Mucosa of gallbladder (tissue), 1 donor: ENCODE results near the gene RNASEL. TPM values are rescaled to one million over a fixed set of nuclear protein-coding genes. Genes with fewer than 3 reads are reported as not detected.

ENCODE experiments used
- DNase-seq: peaks from one replicate; pipeline ENCODE4 v3.0.0-alpha.2; 2020; ENCODE audit warnings: low spot score
- total RNA-seq: library from RNA; stranded (reverse); gene quantifications from one replicate; pipeline ENCODE4 v1.2.1, GENCODE V29; 2021
- donor health status: DM: no; HTN: no; CAD: no.

RNASEL gene
- total RNA-seq, 1 donor from 2014 or later, result 16.7 TPM

DNA sequence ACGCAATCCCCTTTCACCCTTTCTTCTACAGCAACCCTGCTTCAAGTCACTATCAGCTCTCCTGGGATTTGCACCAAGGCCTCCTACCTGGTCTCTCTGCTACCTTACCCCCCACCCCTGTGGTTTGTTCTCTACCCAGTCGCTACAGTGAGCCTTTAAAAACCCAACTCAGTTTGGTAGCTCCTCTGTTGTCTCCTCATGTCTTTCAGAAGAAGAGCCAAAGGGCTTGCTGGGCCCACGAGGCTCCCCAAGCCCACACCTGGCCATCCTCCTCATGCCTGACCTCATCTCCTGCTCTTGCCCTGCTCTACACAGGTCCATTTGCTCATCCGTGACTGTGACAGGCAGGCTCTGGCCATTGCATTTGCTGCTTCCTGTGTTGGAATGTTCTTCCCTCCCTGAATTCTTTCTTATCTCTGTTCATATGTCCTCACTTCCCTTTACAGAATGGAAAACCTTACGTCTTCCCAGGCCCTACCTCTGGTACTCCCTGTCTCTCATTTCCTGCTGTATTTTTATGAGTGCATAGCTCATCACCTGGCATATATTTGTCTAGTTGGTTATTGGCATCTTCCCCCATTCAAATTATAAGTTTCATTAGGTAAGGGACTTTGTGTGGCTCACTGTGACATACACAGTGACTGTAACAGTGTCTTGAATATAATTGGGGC lies 11.8 kb upstream of the RNASEL start:
- no peak for DNase-seq

DNA sequence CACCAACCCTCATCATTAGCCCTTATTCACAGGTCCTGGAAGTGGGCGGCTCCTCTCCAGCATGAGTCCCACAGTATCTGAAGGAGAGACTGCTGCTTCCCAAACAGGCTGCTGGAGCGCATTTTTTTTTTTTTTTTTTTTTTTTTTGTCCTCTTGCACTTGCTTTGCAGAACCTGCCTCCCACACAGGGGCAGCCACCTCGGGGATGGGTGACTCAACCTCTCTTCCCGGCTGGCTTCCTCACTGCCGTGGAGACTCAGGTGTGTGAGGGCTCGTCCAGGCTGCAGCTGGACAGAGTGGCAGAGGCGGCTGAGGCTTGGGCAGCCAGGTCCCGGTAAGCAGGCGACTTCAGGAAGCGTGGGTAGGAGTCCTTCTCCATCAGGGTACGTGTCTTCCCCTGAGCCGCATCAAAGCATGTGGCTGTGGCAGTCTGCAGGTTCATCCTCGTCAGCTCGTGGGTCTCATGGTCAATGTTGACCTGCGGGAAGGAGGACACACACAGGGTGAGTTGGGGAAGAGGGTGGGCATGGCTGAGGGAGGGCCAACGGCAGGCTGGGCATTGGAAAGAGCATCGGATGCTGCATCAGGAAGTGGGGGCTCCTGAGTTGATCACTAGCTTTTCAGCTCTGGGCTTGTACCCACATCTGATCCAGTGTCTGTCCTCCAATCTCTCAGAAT lies 11.1 kb upstream of the RNASEL start:
- no peak for DNase-seq

DNA sequence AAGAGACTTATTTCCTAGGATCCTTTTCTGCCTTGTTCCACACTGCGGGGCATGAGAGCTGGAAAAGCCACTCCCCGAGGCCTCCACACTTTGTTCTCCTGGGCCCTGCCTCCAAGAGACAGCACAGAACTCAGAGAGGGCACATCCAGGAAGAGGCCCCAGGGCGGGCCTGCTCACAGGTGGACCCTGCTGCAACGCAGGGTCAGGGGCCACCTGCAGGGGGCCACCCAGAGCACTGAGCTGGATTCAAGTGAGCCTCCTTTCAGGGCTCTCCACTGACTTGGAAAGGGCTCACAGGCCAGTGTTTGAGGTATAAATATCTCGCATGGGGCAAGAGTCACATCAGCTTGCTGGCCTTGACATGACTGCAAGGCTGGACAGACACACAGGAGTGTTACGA lies 10.3 kb upstream of the RNASEL start:
- no peak for DNase-seq

DNA sequence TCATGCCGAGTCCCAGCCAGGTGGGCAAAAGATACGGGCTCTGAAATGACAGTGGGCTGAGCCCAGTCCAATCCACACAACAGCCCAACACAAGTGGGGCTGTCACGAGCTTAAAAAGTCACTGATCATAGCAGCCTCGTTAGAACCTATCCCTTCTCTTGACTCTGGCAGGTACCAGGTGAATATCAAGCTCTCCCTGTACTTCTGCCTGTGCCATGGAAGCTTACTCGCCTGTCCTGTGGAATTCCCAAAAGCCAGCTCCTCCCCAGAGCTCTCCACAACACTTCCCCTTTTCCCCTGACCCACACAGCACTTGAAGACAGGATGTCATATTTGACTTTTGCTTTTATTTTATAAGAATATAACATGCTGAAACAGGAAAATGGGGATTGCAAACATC lies 9.2 kb upstream of the RNASEL start:
- no peak for DNase-seq

DNA sequence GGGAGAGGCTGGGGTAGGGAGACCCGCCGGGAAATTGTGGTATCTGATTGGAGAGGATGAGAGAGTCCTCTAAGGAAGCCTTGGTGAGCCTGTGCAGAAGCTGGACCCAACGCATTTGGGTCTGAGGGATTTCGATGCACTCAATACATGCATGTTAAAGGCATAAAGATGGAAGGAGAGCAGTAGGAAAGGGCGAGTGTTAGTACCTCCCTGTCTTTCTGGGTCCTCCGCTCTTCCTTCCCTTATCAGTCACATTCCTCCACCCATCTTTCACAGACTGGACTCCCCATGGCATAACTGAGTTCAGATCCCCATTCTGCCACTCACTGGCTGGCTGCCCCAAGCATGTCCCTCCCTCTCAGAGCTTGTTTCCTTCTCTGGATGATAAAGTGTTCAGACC lies 7.9 kb upstream of the RNASEL start:
- DNase-seq, result no peak

DNA sequence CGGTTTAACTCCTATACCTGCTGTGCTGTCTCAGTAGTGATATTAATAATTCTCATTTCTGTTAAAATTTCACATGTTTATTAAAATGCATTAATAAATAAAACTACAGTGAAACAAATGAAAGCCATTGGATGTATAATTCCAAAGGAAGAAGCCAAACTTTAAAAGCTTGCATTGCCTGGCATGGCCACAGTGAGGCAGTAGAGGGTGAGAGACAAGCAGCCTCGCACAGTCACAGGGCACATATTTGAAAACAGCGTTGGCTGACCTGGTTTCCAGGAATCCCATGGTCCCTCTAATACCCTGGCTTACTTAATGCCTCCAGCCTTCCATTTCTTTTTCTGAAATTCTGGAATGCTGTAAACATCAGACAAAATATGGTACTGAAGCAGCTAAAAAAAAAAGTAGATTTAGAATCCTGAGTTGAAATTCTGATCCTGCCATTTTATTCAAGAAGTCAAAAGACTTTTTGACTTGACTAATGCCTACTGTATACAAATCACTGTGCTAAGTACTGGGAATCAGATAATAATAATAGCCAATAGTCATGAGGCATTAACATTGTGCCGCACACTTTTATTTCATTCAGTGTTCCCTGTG lies 6.7 kb upstream of the RNASEL start:
- DNase-seq, result peak; percentile 67

DNA sequence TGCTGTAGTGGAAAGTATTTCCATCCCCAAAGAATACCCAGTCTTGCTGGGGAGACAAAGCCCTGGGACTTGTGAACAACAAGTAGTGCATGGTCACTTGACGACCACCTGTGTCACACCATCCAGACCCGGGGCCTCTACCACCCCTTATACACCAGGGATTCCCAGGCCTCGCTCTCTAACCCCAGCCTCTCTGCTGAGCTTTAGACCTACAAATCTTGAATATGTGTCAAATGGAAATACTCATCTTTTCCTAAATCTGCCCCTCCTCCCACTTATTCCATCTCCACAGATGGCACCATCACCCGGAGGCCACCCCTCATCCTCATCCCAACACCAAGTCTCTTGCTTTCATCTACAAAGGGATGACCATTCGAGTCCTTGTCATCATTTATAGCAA lies 875 bp upstream of the RNASEL start:
- no peak for DNase-seq

DNA sequence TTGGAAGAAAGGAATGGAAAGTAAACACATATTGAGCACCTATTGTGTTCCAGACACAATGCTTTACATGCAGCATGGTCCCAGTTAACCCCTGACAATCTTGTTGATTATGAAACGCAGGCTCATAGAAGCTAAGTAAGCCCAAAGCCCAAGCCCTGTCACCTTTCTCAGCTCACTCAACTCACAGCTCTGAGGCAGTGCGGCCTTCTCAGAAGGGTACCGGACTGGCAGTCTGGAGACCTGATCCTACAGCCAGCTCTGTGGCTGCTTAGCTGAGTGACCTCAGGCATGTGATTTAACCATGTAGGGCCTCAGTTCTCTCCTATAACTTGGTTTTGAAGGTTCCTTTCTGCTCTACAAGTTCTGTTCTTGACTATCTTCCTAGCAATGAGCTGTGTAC lies 464 bp upstream of the RNASEL start:
- DNase-seq, result no peak

DNA sequence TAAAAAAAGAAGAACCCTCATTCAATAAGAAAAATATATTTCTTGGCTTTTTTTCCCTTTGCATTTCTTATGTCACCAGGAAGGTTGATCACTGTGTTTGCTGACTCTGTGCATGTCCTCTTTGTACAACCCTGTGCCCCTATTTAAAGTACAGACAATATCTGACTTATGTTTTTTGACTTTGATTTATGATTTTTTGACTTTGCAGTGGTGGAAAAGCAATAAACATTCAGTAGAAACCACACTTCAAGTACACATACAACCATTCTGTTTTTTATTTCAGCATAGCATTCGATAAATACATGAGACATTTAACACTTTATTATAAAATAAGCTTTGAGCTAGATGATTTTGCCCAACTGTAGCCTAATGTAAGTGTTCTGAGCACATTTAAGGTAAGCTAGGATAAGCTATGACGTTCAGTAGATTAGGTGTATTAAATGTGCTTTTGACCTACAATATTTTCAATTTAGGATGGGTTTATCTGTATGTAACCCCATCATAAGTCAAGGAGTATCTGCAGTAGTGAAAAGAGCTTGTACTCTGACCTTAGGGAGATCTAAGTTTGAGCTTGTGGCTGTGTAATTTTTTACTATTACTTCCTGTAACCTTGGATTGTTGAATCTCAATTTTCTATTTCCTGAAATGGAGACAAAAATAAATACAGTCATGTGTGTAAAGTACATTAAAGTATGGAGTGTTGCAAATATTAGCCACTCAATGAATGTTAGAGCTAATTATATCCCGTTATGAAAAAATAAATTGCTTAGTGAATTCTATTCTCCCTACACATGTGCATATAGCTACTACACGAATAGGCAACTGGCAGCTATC lies 1.2 kb downstream of the RNASEL start:
- no peak for DNase-seq

DNA sequence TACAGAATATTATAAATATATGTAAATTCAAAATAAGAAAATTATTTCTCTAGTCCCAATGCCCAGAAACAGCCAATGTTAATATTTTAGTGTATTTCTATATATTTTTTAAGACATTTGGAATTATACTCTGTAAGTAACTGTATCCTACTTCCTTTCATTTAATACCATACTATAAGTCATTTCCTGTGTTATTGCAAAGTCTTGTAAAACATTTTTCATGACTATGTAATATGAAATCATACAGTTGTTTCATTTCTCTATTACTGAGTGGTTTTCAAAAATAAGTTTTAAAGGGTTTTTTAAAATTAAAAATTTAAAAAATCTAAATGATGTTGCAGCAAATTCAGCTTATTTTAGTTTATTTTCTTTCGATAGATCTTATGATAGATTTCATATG lies 2.0 kb downstream of the RNASEL start:
- no peak for DNase-seq

DNA sequence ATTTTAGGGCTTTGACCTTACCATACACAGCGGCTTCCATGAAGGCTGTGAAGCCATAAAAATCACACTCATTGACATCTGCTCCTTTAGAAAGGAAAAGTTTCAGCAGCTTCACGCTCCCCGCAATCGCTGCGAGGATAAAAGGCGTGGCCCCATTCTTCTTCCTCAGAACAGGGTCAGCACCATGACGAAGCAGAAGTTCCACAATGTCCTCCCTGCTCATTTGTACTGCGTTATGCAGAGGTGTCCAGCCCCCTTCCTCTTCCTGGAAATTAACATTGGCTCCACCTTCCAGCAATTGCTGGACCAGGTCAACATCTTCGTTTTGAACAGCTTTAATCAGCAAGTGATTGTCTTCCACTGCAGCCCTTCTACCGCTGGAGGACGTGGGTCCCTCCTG lies 2.7 kb downstream of the RNASEL start:
- no peak for DNase-seq

DNA sequence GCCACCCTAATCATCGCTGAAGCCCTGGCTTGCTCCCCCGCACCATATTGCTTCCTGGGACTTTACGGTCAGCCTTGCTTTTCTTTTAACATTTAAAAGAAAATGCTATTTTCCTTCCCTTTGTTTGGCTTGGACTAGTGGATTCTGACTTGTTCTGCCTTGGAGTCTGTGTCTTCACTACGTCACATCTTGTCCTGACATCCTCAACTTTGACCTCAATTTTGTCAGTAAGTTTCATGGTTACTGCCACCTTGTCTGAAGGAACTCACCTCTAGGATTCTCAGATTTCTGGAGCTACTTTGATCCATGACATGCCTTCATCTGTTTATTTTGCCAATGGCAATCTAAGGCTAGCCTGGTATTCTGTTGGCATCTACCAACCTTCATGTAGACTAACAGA lies 4.3 kb downstream of the RNASEL start:
- DNase-seq, result no peak

DNA sequence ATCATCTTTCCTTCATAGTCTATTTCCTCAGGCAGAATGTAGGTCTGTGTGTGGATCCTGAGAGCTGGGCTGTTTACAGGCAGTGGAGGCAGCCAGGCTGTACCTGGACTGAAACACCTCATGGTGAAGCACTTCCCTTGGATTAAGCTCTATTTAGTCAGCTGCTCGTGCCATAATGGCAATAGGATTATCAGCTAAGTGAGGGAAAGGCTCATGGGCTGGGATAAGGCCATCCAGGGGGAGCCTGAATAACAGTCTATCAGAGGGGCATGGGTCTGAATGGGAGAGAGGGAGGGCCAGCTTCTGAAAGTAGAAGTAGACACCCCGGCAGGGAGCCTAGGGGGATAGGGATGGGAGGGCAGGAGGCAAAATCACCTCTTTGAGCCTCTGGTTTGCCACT lies 8.3 kb downstream of the RNASEL start:
- DNase-seq, result no peak

DNA sequence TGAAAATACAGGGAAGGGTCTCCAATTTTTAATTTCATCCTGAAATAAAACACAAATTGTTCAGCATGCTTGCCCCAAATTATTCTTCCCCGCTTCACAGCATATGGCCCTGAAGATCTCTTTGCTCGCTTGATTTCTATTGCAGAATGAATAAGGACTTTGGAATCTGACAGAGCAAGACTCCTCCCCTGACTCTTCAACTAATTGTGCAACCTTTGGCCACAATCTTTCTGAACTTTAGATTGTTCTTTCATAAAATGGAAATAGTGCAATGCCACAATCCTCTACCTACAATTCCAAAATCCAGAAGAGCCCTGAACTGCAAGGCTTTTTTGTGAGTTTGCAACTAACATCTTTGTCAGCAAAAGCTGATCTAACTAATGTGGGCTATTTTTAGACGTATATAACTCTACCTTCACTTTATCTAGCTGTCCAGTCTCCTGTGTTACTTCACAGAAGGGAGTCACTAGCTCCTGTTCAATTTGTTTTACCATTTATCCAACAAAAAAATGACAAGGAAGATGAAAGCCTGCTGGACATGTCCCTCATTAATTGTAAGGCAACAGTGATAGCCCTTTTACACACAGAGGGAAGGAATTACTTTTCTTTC lies 13.4 kb downstream of the RNASEL start:
- no peak for DNase-seq

DNA sequence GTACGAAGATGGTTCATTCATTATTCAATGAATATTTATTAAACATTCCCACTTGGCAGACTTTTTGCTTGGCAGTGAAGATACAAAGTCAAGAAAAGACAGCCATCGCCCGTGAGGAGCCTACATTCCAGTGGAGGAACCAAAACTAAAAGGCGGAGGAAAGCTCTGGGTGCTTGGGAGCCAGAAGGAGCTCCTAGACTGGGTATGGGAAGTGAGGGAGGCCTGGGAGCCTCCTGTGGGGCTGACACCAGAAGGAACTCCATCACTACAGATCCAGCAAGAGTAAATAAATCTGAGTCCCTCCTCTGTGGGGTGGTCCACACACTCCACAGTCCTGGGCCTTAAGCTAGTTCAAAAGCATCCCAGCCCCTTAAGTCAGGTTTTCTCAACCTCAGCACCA lies 14.9 kb downstream of the RNASEL start:
- no peak for DNase-seq

DNA sequence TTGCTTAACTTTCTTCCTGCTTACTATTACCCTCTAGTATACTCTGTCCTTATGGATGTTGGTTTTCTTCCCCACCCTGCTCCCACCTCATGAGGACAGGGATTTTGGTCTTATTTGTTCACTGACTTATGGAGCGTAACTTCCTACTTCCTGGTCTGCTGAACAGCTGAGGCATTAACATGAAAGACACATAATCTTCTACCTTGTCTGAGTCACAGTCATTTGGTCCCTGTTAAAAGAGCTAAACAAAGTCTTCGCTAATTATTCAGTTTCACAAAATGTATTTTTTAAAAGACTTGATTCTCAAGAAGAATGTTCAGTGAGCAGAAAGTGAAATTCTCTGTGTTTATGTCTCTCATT lies 18.5 kb downstream of the RNASEL start:
- DNase-seq, result no peak

DNA sequence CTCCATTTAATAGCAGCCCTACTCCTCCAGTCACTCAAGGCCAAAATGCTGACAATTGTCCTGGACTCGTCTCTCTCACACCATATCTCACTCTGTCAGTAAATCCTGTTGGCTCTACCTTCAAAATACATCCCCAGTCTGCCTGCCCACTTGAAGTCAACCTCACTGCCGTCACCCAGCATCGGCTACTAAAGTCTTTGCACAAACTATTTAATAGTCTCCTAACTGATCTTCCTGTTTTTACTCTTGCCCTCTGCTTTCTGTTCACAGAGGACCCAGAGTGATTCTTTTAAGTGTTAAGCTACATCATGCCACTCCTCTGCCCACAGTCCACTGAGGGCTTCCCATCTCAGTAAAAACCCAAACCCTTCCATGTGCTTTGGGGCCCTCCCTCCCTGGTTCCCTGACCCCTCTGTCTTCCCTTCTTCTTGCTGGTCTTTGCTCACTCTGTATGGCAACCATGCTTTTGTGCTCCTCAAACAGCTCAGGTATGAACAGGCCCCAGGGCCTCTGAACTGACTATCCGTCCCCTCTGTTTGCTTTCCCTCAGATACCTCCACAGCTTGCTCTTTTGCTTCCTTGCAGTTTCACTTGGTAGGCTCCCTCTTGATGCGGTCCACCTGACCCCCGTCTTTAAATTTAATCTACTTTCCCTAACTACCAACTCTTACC lies 19.0 kb downstream of the RNASEL start:
- no peak for DNase-seq

DNA sequence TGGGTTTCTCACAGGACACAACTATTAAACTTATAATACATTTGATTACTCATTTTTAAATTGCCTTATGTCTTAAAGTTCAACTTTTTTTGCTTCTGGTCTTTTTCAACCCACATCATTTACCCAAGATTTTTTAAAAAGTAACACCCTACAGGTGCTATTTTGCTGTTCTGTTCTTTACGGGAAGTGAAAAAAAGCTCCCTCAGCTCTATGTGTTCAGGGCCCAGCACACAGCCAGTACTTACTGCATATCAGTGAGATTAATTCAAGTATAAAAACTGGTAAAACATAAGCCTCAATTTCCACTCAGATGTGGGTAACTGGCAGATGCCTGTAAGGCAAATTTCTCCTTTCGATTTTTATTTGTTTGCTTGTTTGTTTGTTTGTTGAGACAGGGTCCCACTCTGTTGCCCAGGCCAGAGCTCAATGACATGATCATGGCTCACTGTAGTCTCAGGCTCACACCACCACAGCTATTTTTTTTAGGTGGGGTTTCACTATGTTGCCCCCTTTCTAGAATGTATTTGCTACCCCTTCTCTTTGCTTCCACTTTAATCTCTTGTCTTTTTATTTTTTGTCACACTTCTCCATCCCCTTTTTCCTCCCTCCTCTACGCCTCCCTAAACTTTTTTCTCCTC lies 20.3 kb downstream of the RNASEL start:
- DNase-seq, result no peak

DNA sequence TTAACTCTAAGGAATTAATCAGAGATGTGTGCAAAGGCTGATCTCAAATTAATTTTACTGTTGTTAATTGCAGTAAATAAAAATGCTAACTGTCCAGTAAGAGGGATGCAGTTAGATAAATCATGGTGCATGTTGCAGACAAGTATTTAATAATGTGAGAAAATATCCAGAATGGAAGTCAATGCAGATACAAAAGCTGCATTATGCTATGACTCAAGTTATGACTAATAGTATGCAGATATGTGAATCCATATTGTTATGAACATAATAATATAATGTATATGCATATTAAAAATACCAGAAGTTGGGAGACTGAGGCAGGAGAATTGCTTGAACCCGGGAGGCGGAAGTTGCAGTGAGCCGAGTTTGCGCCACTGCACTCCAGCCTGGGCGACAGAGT lies 21.4 kb downstream of the RNASEL start:
- DNase-seq, result no peak

DNA sequence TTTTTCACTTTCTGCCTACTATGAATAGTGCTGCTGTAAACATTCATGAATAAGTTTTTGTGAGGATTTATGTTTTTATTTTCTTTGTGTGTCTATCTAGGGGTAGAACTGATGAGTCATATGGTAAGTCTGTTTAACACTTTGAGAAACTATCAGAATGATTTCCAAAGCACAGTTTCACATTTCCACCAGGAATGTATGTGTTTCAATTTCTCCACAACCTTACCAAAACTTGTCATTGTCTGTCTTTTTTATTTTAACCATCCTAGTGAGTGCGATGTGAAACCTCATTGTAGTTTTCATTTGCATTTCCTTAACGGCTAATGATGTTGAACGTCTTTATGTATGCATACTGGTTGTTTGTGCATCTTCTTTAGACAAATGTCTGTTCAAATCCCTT lies 23.5 kb downstream of the RNASEL start:
- no peak for DNase-seq

DNA sequence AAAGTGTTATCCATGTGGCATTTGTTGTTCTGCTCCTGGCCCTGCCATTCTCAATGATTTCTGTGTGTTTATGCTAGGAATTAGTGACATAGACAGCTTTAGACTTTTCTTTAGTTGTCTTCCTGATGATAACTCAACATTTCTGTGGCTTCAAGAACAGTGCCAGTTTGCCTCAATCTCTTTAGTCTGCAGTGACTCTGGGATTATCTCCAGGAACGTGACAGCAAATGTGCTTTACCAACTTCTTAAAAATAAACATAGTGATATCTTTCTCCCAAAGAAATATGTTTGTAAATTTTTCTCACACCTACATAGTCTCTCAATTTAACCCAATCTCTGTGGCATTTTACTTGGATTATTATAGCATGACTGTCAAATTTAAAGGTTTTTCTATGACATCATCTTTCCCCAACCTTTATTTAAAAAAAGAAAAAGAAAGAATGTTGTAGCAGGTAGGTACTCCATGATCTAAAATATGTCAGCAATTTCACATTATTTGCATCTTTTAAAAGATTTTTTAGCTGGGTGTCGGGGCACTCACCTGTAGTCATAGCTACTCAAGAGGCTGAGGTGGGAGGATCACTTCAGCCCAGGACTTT lies 24.6 kb downstream of the RNASEL start:
- DNase-seq, result no peak
